DMS153 treated with DMSO at 0.1 percent for 48 hours (cell line): Measurements from ENCODE around the gene FAM200C.
"Not testable (repeated sequence)": the region's sequence is repeated elsewhere in the genome, so short reads cannot be mapped to it uniquely, and the experiment has no call there.

Source experiments
- DNase-seq: peaks from one replicate; lab custom pipeline; 2025; ENCODE audit not compliant: unreplicated experiment; lab: John Stamatoyannopoulos, UW

FAM200C gene

DNA sequence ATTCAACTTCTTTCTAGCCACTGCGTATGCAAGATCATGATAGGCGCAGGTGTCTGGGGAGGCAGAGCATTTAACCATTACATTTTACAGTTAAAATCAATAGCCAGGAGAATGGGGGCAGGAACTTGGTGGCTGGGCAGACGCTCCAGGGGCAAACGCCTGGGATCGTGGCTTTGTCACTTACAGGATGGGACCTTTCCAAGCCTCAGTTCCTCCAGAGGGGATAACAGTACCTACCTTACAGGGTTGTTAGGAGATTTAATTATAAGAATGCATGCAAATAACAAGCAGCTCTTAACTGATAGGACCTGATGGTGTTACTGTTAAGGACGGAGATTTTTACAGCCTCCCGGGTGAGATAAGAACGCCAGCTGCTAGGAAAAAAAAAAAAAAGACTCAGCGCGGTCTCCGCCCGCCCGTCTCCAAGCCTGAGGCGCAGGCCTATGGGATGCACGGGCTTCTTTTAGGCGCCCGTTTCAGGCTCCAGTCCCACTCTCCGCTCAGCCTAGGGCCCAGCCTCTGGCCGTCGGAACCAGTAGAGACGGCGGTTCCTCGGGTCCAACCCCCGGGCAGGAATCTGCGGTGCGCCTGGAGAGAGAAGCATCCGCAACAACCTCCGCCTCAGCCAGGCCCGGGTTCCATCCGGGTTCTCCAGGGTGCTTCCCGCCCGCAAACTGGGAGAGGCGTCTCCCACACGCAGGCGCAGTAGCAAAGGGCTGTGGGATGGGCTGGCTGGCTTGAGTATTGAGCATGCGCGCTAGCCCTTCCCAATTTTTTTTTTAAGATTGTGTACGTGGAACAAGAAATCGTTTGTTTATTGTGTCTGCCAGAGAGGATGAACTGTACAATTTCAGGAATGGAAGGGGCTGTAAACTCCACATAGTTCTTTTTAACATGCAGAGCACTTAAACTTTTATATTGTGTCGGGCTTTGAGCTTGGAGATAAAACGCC, at the start of gene FAM200C:
FAM200C (minus strand) TSS at position 653 of the 952 bp plus-strand sequence. CDS start 4,564 bp downstream, outside the sequence.
- peak; percentile 60 for DNase-seq

DNA sequence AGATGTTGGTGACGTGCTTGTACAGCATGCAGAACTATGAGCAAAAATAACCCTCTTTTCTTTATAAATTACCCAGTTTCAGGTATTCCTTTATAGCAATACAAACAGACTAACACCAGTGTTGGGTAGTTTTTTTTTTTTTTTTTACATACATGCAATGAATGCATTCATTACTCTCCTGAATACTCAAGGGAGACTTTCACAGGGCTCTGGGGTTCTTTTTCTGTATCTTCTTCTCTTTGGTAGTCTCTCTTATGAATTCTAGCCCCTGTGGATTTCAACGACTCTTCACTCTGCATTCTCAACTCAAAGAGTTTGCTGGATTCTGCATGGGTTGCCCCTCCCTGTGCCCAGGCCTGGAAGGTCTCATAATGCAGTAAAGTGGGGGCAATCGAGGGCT, 49.6 kb upstream of the FAM200C start:
- no peak for DNase-seq

DNA sequence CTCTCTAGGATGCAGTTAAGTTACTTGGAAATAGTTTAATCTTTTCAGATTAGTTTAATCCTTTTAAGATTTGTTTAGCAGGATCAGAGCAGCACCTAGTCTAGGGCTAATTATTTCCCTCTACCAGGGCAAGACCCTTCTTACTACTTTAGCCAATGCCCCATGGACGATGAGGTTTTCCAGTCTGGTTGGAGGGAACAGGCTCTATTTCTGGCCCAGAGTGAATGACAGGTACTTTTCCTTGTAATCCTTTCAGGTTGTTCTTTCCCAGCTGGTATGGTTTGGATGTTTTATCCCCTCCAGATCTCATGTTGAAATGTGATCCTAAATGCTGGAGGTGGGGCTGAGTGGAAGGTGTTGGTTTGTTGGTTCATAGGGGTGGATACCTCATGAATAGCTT, 49.0 kb upstream of the FAM200C start:
- DNase-seq, result no peak

DNA sequence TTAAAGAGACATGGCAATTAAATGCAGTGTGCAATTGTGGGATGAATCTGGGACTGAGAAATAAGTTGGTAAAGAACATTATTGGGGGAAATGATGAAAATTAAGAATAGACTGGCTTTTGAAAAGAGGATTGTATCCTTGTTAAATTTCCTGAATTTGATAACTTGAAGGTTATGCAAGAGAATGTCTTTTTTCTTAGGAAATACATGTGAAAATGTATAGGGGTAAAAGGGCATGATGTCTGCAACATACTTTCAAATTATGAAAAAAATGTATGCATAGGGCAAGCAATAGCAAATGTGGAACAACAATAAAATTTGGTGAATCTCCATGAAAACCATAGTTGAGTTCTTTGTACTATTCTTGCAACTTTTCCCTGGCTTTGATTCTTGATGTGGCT, 45.9 kb upstream of the FAM200C start:
- no peak for DNase-seq

DNA sequence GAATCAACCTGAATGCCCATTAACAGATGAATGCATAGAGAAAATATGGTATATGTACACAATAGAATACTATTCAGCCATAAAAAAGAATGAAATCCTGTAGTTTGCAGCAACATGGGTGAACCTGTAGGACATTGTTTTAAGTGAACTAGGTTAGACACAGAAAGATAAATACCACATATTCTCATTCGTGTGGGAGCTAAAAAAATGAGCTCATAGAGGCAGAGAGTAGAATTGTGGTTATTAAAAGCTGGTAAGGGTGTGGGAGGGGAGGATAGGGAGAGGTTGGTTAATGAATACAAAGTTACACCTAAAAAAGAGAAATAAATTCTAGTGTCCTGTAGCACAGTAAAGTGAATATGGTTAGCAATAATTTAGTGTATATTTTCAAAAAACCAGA, 45.3 kb upstream of the FAM200C start:
- no peak for DNase-seq

DNA sequence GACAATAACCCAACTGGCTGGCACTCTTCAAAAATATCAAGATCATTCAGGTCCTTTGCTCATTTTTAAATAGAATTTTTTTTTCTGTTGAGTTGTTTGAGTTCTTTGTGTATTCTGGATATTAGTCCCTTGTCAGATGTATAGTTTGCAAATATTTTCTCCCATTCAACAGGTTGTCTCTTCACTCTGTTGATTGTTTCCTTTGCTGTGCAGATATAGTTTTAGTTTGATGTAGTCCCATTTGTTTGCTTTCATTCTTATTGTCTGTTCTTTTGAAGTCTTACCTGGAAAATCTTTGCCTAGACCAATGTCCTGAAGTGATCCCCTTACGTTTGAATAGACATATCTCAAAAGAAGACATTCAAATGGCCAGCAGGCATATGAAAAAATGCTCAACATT, 44.6 kb upstream of the FAM200C start:
- DNase-seq, result no peak

DNA sequence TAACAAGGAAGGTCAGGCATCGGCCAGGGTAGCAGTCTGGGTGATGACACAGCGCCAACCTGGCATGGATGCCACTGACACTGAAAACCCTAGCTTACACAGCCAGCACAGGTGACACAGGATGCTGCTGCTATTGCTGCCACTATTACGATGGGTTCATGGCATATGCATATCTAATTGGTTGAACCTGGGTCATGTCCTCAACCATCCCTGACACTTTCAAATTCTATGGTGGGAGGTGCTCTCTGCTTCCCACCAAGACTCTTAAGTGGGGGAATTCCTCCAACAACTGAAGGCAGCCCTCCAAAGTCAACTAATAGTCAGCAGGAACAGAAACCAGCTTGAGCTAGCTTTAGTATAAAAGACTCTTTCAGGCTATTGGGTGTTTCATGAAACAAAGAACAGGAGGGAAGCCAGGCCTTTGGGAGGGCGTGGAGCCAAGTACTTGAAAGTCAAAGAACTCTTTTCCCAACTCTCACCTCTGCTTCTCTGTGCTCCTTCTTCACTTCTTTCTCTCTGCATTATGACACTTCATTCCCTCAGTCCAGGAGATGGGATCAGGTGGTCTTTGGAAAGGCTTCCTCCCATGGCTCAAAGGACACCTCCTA, 43.1 kb upstream of the FAM200C start:
- no peak for DNase-seq

DNA sequence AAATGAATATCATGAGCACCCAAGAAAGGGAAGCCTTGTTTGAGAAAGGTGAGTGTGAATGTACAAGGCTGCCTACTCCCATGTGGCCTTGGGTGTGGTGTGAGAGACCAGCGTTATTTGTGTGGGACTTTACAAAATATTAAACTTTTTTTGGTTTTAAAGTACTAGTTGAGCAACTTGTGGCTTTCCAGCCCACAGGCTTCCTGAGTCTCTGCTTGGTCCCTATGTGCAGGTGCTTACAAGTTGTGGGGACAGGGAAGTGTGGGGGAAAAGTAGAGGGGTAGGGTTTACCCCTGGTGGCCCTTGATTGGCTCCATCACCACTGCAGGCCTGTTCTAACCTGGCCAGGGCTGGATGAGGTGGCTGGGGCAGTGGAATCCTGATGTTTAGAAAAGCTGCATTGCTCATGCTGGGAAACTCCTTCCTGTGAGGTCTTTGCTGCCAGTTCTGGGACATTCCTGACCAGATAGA, 41.5 kb upstream of the FAM200C start:
- DNase-seq, result no peak

DNA sequence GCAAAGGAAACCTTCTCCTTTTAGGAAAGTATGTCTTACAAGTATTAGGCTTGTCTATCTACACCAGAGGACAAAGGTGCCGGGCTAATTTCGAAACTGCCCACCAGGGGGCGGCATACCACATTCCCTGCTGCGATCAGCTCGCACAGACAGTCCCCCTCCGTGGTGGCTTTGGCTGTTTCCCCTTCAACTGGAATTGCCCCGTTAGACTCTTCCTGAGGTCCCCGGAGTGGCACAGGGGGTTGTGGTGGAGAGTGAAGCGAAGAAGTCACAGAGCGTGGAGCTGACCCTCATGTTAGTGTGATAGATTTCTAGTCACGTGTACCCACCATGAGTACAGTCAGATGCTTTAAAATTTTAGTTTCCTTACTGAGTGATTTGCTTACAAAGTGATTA, 39.3 kb upstream of the FAM200C start:
- DNase-seq, result no peak

DNA sequence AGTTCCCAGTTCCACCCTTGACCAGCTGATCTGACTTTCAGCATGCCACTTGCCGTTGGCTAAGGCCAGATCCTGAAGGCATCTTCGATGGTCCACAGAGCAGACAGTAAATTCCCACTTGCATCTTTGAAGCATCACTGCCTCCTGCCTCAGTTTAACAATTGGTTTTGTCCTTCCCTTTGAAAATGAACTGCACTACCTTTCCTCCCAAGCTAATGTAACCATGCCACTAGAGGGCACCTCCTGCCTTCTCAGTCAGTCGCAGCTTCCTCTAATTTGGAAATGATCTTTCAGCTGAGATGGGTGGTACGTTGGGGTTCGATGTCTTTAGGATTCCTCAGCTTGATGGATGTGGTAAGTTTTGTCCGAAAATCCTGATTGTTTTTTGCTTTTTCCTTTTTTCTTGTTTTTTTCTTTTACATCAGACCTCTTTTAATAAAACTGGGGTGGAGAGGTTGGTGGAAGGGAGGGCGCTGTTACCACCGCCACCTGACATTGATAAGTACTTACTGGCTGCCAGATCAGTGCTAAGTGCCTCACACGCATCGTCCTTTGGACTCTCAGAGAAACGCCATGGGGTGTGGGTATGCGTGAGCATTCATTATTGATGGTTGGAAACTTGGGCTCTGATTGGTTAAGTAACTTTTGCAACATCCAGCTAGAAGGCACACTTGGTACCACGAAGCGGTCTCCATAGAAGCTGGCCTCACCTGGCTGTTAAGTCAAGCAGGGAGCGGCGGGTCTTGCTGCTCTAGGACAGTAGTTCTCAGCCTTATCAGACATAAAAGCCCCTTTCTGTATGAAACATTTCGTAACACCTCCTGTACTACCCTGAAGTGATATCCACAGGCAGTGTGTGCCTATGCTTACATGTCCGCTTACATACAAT, 38.7 kb upstream of the FAM200C start:
- no peak for DNase-seq

DNA sequence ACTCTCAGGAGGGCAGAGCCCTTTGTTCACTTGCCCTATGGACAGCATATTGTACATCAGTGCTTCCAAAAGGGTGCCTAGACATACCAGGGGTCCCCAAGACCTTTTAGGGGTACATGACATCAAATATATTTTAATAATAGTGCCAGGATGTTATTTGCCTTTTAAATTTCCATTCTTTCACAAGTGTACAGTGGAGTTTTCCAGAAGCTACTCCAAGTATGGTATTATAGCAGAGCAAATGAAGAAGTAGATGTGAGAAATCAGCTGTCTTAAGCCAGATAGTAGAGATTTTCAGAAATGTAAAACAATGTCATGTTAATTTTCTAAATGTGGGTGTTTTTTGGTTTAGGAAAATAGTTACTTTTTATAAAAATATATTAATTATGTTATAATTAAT, 37.4 kb upstream of the FAM200C start:
- no peak for DNase-seq

DNA sequence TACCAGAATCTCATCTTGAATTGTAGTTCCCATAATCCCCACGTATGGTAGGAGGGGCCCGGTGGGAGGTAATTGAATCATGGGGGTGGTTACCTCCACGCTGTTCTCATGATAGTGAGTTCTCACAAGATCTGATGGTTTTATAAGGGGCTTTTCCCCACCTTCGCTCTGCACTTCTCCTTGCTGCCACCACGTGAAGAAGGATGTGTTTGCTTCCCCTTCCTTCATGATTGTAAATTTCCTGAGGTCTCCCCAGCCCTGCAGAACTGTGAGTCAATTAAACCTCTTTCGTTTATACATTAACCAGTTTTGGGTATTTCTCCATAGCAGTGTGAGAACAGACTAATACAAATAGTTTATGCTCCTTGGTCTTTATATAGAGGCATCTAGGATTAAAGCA, 36.8 kb upstream of the FAM200C start:
- not testable (repeated sequence) for DNase-seq

DNA sequence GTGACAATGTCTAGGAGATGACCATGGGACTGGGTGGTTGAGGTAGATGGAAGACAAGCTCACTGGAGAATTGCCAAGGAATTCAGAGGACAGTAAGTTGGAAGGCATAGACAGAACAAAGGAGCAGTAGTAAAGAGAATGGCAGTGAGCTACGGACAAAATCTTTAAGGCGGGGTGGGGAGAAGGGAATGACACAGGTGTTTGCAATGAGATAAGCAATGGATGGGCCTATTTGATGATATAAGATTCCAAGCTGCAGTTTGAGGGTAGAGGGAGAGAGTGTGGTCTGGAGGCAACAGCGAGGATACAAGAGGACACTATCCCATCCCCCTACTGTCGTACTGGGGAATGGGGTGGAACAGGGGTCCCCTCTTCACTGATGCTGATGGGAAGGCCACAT, 36.2 kb upstream of the FAM200C start:
- DNase-seq, result no peak

DNA sequence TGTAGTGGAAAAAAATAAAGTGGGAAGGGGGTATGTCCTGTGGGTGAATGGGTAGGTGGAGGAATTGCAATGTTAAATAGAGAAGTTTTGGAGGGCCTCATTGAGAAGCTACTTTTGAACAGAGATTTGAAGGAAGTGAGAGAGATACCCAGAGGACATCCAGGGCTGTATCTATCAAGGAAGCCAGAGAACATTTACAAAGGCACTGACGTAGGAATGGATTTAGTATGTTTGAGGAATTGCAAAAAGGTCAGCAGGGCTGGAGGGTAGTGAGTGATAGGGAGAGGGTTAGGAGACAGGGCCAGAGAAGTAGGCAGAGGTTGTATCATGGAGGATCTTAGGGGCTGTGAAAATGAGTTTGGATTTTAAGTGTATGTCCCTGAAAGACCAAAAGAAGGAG, 35.7 kb upstream of the FAM200C start:
- DNase-seq, result no peak

DNA sequence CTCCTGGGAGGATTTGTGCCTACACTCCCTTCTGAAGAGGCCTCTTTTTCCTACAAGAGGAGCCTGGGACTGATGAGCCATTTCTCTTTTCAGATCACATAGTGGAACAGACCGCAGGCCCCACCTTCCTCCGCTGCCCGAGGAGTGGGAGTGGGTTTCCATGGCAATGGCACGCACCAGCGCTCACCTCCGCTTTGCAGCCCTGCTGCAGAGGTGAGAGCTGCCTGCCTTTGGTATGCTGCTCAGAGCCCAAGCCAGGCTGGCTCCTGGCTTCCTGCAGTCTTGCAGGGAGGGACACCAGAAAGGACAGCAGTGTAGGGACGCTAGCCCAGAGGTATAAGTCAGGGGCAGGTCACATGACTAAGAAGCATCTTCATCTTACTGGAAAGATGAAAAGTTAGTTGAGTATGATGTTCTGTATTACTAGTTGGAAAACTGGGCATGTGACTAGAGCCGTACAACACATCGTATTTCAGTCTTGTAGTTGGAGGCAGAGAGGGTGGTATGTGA, 34.2 kb upstream of the FAM200C start:
- no peak for DNase-seq

DNA sequence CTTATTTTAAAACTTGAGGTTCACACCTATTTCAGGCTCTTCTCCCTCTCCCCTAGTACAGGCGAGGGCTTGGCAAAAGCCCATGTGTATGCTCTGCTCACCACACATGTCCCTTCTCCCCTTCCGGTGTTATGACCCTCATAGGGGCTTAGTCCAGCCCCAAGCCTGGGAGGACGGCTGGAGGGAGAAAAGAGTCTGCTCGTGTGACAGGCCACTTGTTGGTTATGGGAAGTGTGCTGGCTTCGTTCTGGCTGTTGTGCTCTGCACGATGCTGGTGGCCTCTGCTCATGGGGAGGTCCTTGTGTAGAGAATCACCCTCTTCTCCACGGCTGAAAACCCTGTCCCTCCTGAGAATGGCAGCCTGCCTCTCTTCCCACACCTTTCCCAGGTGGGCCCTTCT, 32.9 kb upstream of the FAM200C start:
- no peak for DNase-seq

DNA sequence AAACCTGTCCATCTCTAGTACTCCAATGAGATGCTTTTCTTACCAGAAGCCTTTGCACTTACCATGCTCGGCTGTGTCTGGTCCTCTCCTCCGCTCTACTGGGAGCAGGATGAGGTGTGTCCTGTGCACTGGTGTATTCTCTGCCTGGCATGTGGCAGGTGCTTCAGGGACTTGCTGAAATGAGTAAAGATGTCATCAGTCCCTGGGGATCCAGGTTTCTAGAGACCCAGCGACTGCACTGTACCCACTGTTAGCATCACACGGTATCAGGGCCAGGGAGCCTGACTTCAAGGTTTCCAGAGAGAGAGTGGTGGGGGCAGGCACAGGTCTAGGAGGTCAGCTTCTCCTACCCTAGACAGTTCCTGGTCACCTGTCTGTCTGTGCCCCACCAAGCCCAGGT, 32.3 kb upstream of the FAM200C start:
- DNase-seq, result no peak

DNA sequence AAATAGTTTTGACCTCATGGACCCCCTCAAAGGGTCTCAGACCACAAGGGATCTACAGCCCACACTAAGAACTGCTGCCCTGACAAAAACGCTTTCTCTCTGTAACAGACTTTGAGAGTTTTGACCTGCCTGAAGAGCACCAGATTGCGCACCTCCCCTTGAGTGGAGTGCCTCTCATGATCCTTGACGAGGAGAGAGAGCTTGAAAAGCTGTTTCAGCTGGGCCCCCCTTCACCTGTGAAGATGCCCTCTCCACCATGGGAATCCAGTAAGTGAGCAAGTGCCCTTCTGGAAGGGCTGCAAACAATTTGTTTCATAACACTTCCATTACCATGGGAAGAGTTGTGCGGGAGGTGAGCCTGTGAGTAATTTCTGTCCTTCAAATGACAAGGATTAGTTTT, 27.8 kb upstream of the FAM200C start:
- no peak for DNase-seq

DNA sequence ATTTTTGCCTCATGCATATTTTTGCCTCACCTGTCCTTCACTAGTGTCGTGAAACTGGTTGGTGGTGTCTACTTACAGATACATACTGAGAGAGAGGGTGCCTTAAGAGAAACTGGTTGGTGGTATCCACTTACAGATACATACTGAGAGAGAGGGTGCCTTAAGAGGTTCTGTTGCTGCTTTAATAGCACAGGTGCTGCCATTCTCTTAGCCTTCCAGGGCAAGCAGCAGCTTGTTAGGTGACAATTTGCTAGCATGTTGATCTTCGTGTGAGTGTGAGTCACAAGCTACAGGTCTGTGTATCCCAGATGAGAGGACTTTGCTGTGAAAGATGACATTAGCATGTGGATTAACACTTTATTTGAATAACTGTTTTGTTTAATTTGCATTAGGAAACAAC, 23.2 kb upstream of the FAM200C start:
- peak; percentile 21 for DNase-seq

DNA sequence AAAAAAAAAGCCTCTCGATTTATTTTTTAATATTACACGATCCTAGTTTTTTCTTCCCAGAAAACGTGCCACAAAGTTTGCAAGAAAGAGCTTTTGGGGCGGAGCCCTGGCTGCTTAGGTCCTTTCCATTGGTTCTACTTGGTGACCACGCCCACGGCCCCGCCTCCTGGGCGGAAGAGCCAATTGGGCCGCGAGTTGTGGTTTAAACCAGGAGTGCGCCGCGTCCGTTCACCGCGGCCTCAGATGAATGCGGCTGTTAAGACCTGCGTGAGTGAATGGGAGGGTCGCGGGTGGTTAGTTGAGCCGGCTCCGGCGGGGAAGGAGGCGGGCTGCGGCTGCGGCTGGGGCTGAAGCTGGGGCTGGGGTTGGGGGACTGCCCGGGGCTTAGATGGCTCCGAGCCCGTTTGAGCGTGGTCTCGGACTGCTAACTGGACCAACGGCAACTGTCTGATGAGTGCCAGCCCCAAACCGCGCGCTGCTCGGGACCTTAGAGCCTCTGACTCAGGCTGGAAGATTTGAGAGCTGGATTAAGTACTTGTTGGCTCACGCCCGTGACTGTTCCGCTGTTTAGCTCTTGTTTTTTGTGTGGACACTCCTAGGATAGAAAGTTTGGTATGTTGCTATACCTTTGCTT, 21.9 kb upstream of the FAM200C start, which contains the start of gene PTTG1:
PTTG1 (plus strand) TSS at position 231 of the 634 bp plus-strand sequence. CDS start 458 bp downstream, outside the sequence.
- peak; percentile 63 for DNase-seq

DNA sequence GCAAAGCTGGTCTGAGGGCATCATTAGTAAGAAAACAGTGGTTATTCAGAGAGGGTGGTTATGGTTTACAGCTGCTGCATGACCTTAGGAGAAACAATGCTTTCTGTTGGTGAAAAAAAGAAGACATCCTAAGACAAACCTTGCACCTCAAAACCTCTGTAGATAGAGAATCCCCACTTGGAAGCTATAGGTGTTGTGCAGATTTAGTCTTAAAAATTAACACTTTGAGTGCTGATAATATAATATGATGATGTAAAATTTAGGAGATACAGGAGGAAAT, 20.4 kb upstream of the FAM200C start:
- DNase-seq, result no peak
